Kidney epithelial cell (primary cell): ENCODE results near the gene RHOC. TPM values are rescaled to one million over a fixed set of nuclear protein-coding genes. Genes with fewer than 3 reads are reported as not detected.

Experiments used
- DNase-seq: peaks from one replicate; pipeline ENCODE4 v3.0.0-alpha.2; 2010; ENCODE audit warnings: low read depth
- H3K27me3 ChIP-seq: 2 replicates; pipeline ENCODE4 v1.6.0; 2011; ENCODE audit warnings: low read length; ENCODE audit not compliant: control insufficient read depth, insufficient read depth
- H3K36me3 ChIP-seq: 2 replicates; pipeline ENCODE4 v1.5.1; 2011; ENCODE audit warnings: low read length; ENCODE audit not compliant: control insufficient read depth, insufficient read depth
- H3K4me3 ChIP-seq: 2 replicates; pipeline ENCODE4 v1.5.1; 2011; ENCODE audit warnings: low read depth, mild to moderate bottlenecking, control low read depth, low read length
- total RNA-seq: library from RNA; depleted of rRNA; stranded (reverse); fragments of >200 nt; gene quantifications from 2 replicates; pipeline ENCODE4 v1.2.3, GENCODE V29; 2015
- TF ChIP-seq, protein P1 (sequence below): IDR thresholded peaks from 2 replicates; pipeline ENCODE4 v1.5.1; 2011; ENCODE audit warnings: mild to moderate bottlenecking, moderate library complexity, low read length, control low read depth, inconsistent platforms; ENCODE audit not compliant: insufficient read depth, poor library complexity, severe bottlenecking

The RHOC gene
- total RNA-seq, 1 donor from 2014 or later, result 639 TPM

- no peak for DNase-seq
- TF ChIP-seq, protein P1, sequence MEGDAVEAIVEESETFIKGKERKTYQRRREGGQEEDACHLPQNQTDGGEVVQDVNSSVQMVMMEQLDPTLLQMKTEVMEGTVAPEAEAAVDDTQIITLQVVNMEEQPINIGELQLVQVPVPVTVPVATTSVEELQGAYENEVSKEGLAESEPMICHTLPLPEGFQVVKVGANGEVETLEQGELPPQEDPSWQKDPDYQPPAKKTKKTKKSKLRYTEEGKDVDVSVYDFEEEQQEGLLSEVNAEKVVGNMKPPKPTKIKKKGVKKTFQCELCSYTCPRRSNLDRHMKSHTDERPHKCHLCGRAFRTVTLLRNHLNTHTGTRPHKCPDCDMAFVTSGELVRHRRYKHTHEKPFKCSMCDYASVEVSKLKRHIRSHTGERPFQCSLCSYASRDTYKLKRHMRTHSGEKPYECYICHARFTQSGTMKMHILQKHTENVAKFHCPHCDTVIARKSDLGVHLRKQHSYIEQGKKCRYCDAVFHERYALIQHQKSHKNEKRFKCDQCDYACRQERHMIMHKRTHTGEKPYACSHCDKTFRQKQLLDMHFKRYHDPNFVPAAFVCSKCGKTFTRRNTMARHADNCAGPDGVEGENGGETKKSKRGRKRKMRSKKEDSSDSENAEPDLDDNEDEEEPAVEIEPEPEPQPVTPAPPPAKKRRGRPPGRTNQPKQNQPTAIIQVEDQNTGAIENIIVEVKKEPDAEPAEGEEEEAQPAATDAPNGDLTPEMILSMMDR, result no peak
- Histone ChIP-seq H3K27me3 (no peaks in the 10 kb centered on the region), H3K36me3 (no peaks in the 10 kb centered on the region), H3K4me3 (no peak overlapping the region)
Measured at GRCh38 chr1:112666946-112667345, 40.0 kb downstream of the RHOC start.

- Histone ChIP-seq H3K27me3 (no peaks in the 10 kb centered on the region), H3K36me3 (no peaks in the 10 kb centered on the region), H3K4me3 (no peak overlapping the region)
- no peak for DNase-seq
- TF ChIP-seq, protein P1, result no peak
Measured at GRCh38 chr1:112665857-112666256, 41.1 kb downstream of the RHOC start.

GRCh38 chr1:112651205-112651604 lies 55.7 kb downstream of the RHOC start:
- TF ChIP-seq, protein P1, result no peak
- Histone ChIP-seq H3K36me3 (no peaks in the 10 kb centered on the region), H3K4me3 (no peak overlapping the region), H3K27me3 (no peaks in the 10 kb centered on the region)
- no peak for DNase-seq

Other genes with a start within 250 kb of the RHOC start
- 1.3 and 1.6 TPM in 2 replicates for gene WNT2B, start 198.2 kb downstream of the RHOC start, total RNA-seq
- gene ST7L, start 88.0 kb downstream of the RHOC start, total RNA-seq, result 10.8 and 12.9 TPM in 2 replicates
- gene CAPZA1, start 87.3 kb downstream of the RHOC start, total RNA-seq, result 181 and 193 TPM in 2 replicates
- gene MOV10, start 32.5 kb downstream of the RHOC start, total RNA-seq, result 46.7 and 57.0 TPM in 2 replicates
- gene PPM1J, start 8.2 kb upstream of the RHOC start, total RNA-seq, result 2.1 and 2.3 TPM in 2 replicates
- 73.3 and 93.6 TPM in 2 replicates for gene SLC16A1, start 249.1 kb upstream of the RHOC start, total RNA-seq